SU-DHL-6 (cell line): ENCODE data around the gene SOX4.
A peak's percentile ranks its signal among the peaks of the same experiment; 100 is the strongest.

Experiments
- H2AFZ ChIP-seq: fragments of 200-600 bp; sonication (generic); 2 replicates; pipeline ENCODE4 v1.6.1; 2014; ENCODE audit warnings: low read depth, mild to moderate bottlenecking, moderate library complexity, mixed read lengths, antibody characterized with exemption, low read length; ENCODE audit not compliant: severe bottlenecking
- H3F3A ChIP-seq: fragments of 200-600 bp; shearing (Covaris generic); 2 replicates; pipeline ENCODE4 v1.6.0; 2016; ENCODE audit warnings: antibody characterized with exemption, mild to moderate bottlenecking; ENCODE audit not compliant: insufficient read depth
- H3K27ac ChIP-seq: fragments of 200-600 bp; sonication (generic); 2 replicates; pipeline ENCODE4 v1.5.1; 2016; ENCODE audit warnings: low read depth, mild to moderate bottlenecking, low read length, moderate library complexity, mixed read lengths
- H3K27me3 ChIP-seq: fragments of 200-600 bp; sonication (generic), shearing (Covaris generic); 2 replicates; pipeline ENCODE4 v1.6.0; 2014; ENCODE audit warnings: mild to moderate bottlenecking, low read length
- H3K36me3 ChIP-seq: fragments of 200-600 bp; sonication (generic); 2 replicates; pipeline ENCODE4 v1.6.1; 2014; ENCODE audit warnings: mild to moderate bottlenecking, low read length, mixed read lengths
- H3K4me2 ChIP-seq: fragments of 300-600, 200-600 bp; shearing (Covaris generic), sonication (generic); 2 replicates; pipeline ENCODE4 v1.6.0; 2014; ENCODE audit warnings: low read length, low read depth, mild to moderate bottlenecking; ENCODE audit not compliant: poor library complexity, severe bottlenecking
- H3K4me3 ChIP-seq: fragments of 200-600 bp; sonication (generic); 2 replicates; pipeline ENCODE4 v1.5.1; 2014; ENCODE audit warnings: antibody characterized with exemption, low read length, mild to moderate bottlenecking, mixed read lengths; ENCODE audit not compliant: insufficient read depth, poor library complexity, severe bottlenecking
- H3K79me2 ChIP-seq: fragments of 200-600 bp; sonication (generic); 2 replicates; pipeline ENCODE4 v1.6.1; 2014; ENCODE audit warnings: mild to moderate bottlenecking, low read length, moderate library complexity; ENCODE audit not compliant: insufficient read depth
- H3K9ac ChIP-seq: fragments of 200-600 bp; sonication (generic); 2 replicates; pipeline ENCODE4 v1.7.0; 2014; ENCODE audit warnings: mild to moderate bottlenecking, low read length
- H3K9me2 ChIP-seq: fragments of 200-600 bp; sonication (generic); replicated peaks from 2 replicates; pipeline ENCODE4 v1.6.1; 2014; ENCODE audit warnings: low read length; ENCODE audit not compliant: insufficient read depth
- H3K9me3 ChIP-seq: fragments of 200-600 bp; sonication (generic); 2 replicates; pipeline ENCODE4 v1.6.1; 2014; ENCODE audit warnings: low read length, mixed read lengths; ENCODE audit not compliant: insufficient read depth
- H4K20me1 ChIP-seq: fragments of 200-600 bp; sonication (generic); 2 replicates; pipeline ENCODE4 v1.6.1; 2014; ENCODE audit warnings: low read depth, mild to moderate bottlenecking, antibody characterized with exemption, low read length, moderate library complexity, mixed read lengths
- EZH2phosphoT487 ChIP-seq: fragments of 200-600 bp; sonication (generic), shearing (Covaris generic); conservative IDR thresholded peaks from 2 replicates; pipeline ENCODE4 v1.6.1; 2018; ENCODE audit warnings: mild to moderate bottlenecking, antibody characterized with exemption, low read length, moderate library complexity, mixed read lengths
- TF ChIP-seq, protein P1 (sequence below): fragments of 200-600 bp; sonication (generic); IDR thresholded peaks from one replicate; pipeline ENCODE4 v1.5.1; 2017; ENCODE audit warnings: antibody characterized with exemption, mild to moderate bottlenecking, low read length, moderate library complexity; ENCODE audit not compliant: insufficient read depth, poor library complexity, severe bottlenecking

Gene SOX4

DNA sequence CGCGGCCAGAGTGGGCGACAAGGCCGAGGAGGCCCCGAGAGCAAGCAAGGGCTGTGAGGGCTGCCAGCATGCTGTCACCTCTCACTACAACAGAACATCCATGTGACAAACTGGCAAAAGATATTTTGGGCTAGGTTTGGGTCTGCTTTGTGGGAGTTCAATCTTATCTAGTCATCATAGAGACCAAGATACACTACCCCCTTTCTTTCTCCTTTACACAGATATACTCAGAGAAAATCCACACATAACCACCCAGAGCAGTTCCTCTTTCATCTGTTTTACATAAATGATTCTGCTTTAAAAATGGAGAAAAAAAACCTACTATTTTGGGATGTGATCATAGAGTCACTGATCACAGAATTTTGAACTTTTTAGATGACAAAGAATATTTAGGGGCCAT lies 16.8 kb downstream of the SOX4 start:
- Histone ChIP-seq H3K79me2 (no peaks in the 10 kb centered on the region), H3F3A (no peaks in the 10 kb centered on the region), H3K9me3 (no peaks in the 10 kb centered on the region), H3K4me2 (peak overlapping the region; percentile 18), H2AFZ (no peak overlapping the region), H4K20me1 (no peaks in the 10 kb centered on the region), H3K27me3 (no peaks in the 10 kb centered on the region), H3K9ac (peak overlapping the region; percentile 18; the same call in 1 of the 2 replicates), H3K27ac (peak overlapping the region; percentile 45; the same call in 1 of the 2 replicates), H3K4me3 (no peak overlapping the region), H3K36me3 (no peaks in the 10 kb centered on the region), H3K9me2 (no peaks in the 10 kb centered on the region)
- TF ChIP-seq, protein P1, sequence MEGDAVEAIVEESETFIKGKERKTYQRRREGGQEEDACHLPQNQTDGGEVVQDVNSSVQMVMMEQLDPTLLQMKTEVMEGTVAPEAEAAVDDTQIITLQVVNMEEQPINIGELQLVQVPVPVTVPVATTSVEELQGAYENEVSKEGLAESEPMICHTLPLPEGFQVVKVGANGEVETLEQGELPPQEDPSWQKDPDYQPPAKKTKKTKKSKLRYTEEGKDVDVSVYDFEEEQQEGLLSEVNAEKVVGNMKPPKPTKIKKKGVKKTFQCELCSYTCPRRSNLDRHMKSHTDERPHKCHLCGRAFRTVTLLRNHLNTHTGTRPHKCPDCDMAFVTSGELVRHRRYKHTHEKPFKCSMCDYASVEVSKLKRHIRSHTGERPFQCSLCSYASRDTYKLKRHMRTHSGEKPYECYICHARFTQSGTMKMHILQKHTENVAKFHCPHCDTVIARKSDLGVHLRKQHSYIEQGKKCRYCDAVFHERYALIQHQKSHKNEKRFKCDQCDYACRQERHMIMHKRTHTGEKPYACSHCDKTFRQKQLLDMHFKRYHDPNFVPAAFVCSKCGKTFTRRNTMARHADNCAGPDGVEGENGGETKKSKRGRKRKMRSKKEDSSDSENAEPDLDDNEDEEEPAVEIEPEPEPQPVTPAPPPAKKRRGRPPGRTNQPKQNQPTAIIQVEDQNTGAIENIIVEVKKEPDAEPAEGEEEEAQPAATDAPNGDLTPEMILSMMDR = no peak
- TF ChIP-seq EZH2phosphoT487 = no peak

DNA sequence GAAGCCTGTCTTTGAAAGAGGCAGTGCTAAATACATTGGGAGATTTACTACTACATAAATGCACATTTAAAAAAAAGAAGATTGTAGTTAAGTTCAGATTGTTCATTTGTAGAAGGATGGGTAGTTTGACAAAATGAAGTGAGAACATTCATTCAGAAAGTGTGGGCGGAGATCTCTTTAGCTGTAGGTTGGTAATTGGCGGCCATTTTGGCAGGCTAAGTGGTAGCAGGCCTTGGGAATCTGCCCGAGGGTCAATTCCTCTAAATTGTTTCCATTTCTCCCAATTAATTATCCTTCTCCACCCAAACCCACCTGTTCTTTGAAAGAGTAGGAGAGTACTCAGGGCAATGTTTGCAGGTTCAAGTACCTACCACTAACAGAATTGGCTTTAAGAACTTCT lies 17.9 kb downstream of the SOX4 start:
- no peak overlapping the region for H3K27ac ChIP-seq
- no peaks in the 10 kb centered on the region for H4K20me1 ChIP-seq
- no peaks in the 10 kb centered on the region for H3F3A ChIP-seq
- no peak overlapping the region for H3K4me3 ChIP-seq
- TF ChIP-seq EZH2phosphoT487 = no peak
- TF ChIP-seq, protein P1 = no peak
- H3K9me3 ChIP-seq = no peaks in the 10 kb centered on the region
- no peak overlapping the region for H3K4me2 ChIP-seq
- H3K27me3 ChIP-seq = no peaks in the 10 kb centered on the region
- H3K9ac ChIP-seq = no peak overlapping the region
- H2AFZ ChIP-seq = no peak overlapping the region
- no peaks in the 10 kb centered on the region for H3K79me2 ChIP-seq
- H3K36me3 ChIP-seq = no peaks in the 10 kb centered on the region
- H3K9me2 ChIP-seq = no peaks in the 10 kb centered on the region

DNA sequence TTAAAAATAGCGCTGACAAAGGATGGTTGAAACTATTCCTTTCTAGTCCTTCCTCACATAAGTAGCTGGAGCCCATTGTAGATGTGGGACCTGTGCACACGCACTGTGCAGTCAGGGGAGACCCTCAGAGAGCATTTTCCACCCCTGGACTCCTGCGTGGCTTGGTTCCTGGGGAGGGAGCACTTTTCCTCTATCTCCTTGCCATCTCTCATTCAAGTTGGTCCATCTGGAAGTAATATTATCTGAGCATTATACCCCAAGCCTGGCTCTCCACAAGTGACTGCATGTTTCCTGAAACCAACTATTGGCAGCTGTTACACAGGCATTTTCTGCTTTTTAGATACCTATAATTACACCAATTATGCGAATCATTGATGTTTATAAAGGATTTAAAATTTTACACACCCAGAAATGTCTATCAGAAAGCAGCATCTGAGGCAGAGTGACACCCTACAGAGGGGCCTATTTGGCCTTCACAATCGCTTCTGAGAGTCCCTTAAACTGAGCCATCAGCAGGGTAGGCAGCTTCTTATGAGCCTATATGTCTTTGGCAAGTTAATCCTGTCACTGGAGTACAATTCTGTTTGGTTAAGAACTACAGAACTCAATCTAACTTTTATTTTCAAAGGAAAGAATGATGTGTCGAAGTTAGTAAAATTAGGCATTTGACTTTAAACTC lies 18.7 kb downstream of the SOX4 start:
- H3K27ac ChIP-seq = no peak overlapping the region
- no peak overlapping the region for H3K4me2 ChIP-seq
- H3K9me2 ChIP-seq = no peaks in the 10 kb centered on the region
- no peaks in the 10 kb centered on the region for H3K36me3 ChIP-seq
- H3K9ac ChIP-seq = no peak overlapping the region
- TF ChIP-seq, protein P1 = no peak
- TF ChIP-seq EZH2phosphoT487 = no peak
- no peaks in the 10 kb centered on the region for H4K20me1 ChIP-seq
- H3K9me3 ChIP-seq = no peaks in the 10 kb centered on the region
- no peaks in the 10 kb centered on the region for H3F3A ChIP-seq
- H3K79me2 ChIP-seq = no peaks in the 10 kb centered on the region
- H3K4me3 ChIP-seq = no peak overlapping the region
- H3K27me3 ChIP-seq = no peaks in the 10 kb centered on the region
- no peak overlapping the region for H2AFZ ChIP-seq
